GM21367 (cell line): Measurements from ENCODE around the gene SLAMF9.
"Not testable (repeated sequence)": the region's sequence is repeated elsewhere in the genome, so short reads cannot be mapped to it uniquely, and the experiment has no call there.

Experiments
- ATAC-seq: cut with Tn5 transposase; IDR thresholded peaks from one replicate; pipeline ENCODE4 v1.9.1; 2021; ENCODE audit not compliant: unreplicated experiment

The SLAMF9 gene

DNA sequence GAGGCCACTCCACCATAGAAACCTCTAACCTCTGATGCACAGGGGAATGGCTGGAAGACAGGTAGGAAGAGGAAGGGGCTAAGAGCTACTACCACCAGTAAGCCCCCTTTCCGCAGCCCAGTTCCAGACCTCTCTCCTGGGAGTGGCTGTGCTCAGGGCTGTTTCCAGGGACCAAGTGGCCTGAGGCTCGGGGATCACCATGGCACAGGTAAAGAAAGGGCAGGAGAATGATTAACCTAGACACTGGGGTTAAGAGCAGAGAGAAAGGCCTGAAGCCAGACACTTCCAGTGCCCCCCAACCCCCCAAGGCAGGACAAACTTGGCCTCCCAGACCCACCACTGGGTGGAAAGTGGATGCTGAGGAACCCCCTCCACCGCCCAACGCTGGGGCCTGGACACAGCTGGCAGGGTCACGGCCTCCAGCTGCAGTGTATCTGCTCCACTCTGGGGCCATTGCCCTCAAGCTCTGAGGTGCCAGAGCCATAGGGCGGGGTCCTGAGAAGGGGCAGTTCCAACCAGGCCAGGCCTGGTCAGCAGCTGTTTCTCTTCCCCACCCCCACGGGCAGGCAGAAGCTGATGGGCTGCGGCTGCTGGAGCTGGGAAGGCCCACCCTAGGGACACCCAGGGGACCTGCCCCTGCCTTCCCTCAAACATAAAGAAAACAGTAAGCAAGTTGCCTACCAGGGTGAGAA is 31.4 kb downstream of the SLAMF9 start:
- ATAC-seq: no peak

DNA sequence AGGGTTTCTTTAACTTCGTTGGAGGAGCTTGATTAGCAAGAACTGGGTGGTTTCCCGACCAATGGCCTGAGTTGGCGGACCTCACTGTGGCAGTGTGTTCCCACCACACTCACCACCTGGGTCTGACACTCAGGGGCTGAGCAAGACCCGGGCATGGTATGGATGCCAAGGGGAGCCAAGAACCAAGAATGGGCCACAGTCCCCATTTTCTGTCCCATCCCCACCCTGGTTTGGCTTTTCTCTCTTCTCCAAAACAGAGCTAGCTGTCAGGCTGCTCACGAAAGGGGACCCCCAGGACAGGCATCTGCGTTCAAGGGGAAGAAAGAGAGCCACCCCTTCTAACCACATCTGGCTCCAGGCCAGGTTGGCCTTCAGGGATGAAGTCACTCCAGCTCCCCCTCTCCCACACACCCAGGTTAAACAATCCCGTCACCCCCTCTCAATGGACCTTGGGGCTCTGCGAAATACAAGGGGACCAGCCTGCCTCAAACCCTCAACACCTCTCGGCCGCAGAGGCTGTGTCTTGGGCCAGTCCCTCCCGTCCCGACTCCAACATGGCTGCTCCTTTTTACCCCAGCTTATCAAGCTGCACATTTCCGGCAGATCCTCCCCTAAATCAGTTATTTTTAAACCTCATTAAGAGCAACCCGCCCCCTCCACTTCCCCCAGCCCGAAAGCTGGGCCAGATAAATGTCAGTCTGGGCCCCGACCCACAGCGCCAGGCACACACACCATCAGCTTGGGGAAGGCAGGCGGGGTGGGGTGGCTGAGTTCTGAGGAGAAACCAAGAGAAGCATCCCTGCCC is 32.1 kb downstream of the SLAMF9 start:
- ATAC-seq: no peak

DNA sequence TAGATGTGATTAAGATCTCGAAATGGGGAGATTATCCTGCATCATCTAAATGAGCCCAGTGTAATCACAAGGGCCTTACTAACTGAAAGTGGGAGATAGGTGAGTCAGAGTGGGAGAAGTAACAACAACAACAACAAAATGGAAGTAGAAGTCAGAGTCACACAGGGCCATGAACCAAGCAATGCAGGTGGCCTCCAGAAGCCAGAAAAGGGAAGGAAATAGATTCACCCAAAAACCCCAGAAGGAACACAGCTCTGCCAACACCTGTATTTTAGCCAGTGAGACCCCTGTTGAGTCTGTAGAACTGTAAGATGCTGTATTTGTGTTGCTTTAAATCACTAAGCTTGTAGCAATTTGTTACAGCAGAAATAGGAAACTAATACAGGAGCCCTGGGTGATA is 32.8 kb downstream of the SLAMF9 start:
- ATAC-seq: peak; percentile 22

DNA sequence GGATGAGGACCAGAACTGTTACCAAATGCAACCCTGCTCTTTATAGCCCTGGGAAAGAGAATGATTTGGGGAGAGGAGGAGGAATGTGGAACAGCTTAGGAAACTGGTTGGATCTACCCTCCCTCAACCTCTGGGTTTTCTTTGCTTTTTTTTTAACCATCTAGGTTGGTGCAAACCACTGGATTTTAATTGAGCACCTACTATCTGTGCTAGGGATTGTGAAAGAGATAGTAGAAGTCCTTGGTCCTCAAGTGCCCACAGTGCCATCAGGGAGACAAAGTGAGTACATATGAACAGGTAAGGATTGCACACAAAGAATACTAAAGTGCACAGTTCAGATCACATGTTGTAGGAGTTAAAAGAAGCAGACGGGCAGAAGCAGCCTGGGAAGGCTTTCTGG is 33.4 kb downstream of the SLAMF9 start:
- ATAC-seq: no peak

DNA sequence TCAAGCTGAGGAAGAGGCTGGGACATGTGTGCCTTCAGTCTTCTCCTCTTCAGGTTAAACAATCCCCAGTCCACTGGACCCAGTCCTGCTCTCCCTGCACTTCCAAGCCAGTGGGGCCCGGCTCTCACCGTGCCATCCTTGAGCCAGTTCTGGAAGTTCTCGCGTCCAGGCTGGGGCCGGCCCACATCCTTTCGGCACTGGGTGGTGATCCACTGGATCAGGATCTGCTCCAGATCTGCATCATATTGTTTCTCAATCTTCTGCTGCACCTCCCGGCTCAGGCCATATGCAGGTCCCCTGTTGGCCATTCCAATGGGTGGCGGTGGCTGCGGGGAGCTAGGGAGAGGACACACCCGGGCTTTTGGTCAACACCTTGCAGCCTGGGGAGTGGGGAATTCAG is 33.8 kb downstream of the SLAMF9 start:
- ATAC-seq: no peak

DNA sequence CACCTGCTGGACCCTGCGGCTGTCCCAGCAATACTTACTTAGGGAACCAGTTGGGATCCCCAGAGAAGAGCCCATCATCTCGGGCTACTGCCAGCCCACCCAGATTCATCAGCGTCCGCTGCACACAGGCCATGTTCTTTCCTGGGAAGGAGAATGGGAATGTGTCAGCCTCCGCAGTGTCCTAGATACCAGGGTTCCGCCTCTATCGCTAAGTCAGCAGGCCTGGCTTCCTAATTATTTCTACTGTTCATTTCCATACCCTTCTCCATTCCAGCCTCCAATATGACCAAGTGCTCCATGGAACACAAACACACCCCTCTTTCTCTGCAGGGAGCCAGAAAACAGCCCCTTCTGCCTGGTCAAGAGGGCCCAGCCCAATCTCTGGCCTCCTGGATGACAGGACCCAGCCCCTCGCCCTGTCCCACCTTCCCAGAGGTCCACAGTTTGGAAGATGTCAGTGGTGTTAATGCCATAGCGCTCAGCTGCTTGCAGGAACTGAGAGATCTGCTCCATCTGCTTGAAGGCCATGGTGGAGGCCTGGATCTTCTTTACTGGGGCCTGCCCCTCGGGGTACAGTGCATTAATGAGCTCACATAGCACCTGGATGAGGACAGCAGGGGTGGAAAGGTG is 34.7 kb downstream of the SLAMF9 start:
- no peak for ATAC-seq

DNA sequence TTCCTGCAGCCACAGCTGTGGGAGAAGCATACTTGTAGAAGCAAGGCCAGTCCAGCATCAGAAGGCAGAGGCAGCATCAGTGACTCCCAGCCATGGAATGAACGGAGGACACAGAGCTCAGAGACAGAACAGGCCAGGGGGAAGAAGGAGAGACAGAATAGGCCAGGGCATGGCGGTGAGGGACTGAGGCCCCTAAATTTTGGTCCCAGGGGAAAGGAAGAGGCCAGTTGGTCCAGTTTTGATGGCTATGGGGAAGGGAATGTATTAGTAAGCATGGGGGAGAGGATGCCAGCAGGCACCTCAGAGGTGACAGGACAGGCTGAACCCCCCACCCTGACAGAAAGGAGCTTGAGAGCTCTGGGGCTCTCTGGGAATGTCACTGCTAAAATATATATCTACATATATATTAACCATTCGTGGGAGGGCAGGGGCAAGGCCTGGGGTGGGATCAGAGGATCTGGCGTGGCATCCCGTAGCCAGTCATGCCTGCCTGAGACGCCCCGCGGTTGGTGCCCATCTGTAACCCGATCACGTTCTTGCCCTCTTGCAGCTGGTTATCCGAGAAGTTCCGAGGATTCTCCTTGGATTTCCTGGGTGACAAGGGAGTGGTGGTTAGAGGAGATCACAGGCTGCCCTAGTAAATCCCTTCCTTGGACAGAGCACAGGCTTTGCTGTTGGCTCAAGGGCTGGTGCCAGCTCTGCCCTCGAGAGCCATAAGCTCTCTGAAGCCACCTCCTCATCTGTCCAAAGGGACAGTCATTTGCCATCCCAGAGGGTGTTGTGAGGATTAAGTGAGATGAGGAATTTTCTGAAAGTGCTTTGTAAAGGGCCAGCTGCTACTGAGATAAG is 35.5 kb downstream of the SLAMF9 start:
- ATAC-seq: no peak

DNA sequence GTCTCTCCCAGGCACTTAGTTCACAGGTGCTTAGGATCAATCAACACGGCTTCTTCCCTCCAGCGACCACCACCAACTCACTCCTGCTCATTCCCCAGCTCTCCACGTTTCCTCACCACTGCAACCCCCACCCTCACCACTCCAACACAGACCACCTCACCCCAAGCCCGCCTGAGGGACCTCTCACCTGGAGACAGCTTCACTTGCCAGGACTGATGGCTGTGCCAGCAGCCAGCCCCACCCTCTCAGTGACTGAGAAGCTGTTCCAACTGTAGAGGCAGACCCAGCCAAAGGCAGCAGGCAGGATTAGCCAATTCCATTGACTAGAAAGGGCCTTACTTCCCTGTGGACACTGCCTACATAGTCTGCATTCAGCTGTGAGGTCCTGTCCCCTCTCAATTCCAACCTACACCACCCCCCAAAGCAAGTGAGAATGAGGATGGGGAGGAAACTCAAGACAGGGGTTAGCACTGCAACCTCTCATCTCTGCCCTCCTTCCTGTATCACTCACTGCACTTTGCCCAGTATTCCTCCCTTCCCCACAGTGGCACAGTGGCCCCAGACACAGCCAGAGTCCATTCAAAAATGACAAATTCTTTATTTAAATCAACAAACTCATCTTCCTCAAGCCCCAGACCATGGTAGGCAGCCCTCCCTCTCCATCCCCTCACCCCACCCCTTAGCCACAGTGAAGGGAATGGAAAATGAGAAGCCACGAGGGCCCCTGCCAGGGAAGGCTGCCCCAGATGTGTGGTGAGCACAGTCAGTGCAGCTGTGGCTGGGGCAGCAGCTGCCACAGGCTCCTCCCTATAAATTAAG is 36.3 kb downstream of the SLAMF9 start:
- no peak for ATAC-seq

DNA sequence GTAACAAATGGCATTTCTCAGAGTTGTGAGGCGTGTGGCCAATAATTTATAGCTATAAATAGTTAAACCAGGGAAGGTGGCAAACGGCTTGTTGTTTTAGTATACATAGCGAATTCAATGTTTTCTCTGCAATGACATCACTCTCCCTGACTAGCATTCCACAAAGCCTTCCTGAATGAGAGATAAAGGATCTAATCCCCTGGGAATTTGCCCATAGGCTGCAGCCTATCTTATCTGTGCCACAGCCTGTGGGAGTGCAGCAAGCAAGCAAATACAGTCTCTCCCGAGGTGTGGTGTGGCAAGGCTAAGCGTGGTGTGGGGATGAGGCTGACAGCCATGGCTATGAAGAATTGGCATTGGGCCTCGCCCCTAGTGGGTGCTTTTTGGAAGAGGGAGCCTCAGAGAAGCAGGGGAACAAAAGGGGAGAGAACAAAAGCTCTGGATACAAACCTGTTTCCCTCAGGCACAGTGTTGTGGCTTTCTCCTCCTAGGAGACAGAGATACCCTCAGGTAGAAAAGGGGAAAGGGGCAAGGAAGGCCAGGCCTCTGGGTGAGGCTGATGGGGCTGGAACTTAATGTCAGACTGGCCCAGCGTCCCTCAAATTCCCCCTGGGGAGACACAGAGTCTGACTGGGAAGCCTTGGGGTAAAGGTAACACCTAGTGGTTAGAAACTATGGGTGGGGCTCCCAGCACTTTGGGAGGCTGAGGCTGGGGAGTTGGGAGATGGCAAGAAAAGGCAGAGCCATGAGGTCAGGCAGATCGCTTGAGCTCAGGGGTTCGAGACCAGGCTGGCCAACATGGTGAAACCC is 37.6 kb downstream of the SLAMF9 start:
- ATAC-seq: no peak

DNA sequence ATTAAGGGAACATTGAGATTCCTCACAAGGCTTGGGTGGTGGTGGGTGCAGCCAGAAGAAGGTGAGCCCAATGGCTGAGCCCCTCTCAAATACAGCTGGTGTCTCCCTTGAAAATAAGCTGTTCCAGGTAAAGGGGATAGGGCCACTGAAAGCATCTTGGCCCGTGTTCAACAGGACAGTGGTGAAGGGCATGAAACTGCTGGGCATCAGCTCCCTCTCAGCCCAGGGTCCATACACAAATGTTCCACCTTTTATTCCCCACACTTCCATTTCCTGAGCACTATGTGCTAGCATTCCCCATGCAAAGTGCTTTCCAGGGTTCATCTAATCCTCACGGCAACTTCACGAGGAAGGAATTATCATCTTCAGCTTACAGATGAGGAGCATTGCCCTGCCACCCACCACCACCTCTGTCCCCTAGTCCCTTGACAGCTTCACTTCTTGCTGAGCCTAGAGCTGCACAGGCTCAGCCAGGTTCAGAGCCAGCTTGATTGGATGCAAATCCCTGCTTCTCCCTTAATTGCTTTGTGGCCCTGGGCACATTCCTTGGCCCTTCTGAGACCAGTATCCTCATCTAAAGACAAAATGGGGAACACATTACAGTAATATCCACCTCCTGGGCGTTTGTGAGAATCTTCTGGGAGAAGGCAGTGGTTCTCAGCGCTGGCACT is 38.3 kb downstream of the SLAMF9 start:
- no peak for ATAC-seq

DNA sequence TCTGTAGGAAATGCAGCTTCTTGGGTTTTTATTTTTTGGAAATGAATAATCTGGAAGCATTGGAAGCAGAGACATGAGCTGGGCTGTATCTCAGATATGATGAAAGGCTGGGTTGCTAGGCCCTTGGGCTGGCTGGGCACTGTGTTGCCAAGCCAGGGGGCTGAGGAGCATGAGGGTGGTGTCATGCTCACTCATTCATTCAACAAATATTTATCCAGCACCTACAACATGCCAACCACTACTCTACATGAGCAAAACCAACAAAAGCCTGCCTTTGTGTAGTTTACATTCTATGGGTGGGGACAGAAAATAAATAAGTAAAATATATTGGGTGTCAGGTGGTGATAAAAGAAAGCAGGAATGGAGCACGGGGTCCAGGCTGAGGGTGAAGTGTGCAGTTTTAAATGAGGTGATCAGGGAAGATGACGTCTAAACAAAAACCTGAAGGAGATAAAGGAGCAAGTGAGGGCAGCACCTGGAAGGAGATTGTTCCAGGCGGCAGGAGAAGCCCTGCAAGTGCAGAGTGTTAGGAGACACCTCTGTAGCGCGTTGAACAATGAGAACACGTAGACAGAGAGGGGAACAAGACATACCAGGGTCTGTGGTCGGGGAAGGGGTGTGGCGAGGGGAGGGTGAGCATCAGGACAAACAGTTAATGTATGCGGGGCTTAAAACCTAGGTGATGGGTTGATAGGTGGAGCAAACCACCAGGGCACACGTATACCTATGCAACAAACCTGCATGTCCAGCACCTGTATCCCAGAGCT is 39.6 kb downstream of the SLAMF9 start:
- ATAC-seq: no peak

DNA sequence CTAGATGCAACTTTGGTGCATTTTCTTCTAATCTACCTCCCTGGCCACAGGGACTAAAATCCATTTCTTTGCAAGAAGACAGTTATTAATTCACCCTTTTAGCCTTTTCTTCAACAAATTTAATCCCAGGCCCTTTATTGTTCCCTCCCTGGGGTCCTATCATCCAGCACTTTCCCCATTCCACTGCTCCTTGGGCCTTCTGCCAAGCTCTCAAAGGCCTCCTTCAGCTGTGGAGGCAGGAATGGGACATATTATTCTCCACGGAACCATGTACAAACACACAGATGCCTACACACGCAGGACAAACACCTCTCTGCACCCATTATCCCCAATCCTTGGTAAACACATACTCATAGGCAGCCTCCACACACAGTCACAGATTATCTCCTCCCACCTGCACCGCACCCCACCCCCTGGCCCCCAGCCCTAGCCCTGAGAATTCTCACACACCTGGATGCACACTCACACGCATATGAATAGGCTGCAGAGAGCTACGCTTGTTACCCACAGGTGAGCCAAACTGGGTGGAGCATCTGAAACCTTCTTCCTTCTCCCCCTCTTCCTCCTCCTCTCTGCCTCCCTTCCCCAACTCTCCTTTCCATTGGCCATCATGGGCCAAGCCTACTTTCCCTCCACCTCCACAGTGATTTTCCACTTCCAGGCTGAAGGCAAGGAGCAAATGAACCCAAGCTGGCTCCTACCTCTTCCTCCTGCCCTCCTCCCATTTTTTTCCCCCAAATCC is 40.4 kb downstream of the SLAMF9 start:
- no peak for ATAC-seq

DNA sequence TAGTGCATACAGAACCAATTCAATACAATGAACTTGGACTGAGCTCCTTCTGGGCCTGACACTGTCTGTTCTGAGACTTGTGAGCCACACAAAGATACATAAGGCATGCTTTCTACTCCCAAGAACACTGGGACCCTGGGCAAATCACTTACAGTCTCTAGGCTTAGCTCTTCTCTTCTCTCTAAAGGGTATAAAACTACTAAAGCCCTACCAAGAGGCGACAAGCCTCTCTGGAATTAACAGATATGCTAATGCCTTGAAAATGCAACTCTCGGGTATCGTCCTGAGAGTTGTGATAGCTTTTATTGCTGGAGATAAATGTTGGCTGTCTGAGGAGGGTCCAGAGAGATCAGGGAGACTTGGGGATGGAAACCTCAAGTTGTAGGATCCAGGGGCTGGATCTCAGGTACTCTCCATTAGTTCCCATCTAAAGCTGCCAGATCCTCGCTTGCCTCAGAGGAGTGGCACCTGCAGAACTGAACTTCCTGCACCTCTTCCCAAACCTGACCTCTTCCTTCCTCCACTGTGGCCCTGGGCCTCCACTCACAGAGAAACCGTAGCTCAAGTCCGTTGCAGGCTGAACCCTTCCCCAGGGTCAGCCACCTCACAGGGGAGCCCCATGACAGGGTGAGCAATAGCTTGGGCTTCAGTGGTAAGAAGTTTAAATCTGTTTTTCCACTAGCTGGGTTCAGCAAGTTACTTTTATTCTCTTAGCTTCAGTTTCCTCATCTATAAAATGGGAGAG is 42.5 kb downstream of the SLAMF9 start:
- no peak for ATAC-seq

DNA sequence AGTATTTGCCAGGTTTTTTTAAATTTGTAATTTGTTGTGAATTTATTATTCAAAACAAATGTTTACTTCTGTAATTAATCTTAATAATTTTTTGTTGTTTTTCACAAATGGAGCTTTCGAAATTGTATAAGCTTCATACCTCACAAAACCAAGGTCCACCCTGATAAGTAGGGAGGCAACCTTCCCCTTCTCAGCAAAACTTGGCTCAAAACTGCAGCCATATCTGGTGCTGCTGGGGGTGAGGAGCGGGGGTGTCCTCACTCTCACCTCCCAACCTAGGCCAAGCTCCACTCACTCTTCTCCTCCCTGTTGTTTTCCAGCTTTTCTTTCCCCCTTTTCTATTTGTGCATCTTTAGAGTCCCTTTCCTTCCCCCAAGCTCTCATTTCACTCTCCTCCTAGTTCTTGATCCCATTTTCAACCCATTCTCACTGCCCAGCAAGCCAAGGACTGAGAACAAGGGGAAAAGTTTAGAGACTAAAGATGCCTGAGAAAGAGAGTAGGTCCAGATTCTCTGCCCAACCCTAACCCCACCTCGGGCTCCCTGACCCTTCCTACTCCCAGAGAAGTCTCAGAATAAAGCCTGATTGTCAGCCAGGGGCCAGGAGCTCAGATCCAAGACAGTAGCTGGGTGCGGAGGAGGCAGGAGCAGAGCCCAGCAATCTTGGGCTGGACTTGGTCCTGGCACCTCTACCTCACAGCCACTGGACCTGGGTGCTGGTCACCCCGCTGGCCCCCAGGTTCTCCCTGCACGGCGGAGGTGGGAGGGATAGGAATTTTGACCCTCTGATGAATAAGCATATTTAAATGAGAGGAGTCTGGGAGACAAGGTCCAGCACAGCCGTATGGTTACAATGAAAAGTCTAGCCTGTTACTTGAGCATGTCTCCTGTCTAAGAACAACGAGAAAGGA is 45.8 kb downstream of the SLAMF9 start:
- ATAC-seq: no peak

DNA sequence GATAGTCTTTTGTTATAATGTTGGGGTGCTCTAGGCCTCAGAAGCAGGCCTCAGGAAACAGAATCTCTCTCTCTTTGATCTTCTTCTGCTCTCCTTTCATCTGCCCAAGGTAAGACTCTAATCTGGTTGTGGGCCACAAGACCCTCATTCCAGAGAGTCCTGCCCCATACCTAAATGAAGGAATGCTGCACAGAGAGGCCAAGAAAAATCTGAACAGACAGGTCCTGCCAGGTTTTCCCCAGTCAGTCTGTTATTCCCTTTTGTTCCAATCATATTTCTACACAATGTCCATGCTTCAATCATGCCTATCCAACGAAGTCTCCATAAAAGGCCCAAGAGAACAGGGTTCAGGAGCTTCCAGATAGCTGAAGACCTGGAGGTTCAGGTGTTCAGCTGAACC is 47.1 kb downstream of the SLAMF9 start:
- ATAC-seq: no peak

DNA sequence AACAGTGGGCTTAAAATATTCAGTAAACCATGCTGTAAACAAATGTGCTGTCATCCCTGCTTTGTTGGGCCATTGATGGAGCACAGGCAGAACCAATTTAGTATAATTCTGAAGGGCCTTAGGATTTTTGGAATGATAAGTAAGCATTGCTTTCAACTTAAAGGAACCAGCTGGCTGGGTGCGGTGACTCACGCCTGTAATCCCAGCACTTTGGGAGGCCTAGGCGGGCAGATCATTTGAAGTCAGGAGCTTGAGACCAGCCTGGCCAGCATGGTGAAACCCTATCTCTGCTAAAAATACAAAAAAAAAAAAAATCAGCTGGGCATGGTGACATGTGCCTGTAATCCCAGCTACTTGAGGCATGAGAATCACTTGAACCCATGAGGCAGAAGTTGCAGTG is 50.0 kb downstream of the SLAMF9 start:
- ATAC-seq: not testable (repeated sequence)
